Fibroblast of skin of left quadriceps (primary cell): Measurements from ENCODE around the gene LONP1.

Source experiments
- DNase-seq, 2 experiments: peaks; one replicate each; pipeline ENCODE4 v3.0.0-alpha.2; 2013; ENCODE audit warnings: low read depth in 2 of 2

Gene LONP1

DNA sequence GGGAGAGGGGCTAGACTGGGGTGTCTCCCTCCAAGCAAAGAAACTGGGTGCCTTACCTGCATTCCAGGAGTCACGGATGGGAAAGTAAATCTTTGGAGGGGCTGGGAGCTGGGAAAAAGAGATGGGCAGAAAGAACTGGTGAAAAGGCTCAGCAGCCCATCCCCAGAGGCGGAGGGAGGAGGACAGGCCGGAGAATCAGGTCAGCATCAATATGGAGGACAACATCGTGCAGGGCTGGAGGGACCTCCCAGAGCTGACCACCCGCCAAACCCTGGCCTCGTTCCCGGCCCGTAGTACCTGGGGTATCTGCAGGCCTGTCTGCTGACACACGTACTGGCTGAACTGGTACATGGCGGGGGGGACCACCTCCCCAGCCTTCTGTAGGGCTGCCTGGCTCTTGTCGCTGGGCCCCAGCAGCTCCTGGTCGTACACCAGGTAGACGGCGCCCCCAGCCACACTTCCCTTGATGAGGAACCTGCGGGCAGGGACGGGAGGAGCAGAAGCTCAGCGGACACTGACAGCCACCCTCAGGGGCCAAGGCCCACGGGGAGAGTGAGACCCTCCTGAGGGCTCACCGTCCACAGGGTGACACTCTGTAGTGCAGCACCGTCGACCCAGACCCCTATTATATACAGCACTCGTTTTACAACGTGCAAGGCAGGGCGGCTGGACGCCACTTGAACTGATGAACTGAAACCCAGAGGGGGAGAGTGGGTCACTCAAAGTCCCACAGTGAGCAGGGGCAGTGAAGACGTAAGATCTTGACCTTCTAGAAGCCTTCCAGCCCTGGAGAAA is 40.5 kb downstream of the LONP1 start:
- DNase-seq: no peak

DNA sequence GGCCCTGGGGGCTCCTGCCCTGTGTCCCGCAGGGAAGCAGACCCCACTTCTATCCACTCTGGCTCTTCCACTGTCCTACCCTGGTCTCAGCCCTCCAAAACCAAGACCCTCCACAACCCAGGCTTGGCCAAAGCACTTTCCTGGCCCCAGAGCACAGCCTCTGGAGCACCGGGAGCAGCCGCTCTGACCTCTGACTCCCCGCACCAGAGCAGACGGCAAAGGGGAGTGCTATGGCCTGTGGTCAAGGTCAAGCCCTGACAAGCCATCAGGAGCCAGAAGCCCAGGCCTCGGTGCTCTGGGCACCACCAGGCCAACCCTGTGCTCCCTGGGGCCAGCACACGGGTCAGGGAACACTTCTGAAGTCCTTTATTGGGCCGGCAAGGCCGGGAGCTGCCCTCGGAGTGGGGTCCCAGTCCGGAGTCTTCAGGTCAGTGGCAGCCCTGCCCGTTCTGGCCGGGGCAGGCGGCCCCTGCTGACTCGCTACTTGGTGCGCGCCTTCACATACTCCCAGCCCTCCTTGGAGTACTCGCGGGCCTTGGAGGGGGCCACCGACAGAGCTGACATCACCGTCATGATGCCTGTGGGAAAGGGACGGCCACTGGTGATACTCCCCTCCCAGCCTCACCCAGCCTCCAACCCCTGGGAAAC is 41.8 kb downstream of the LONP1 start:
- DNase-seq: no peak

DNA sequence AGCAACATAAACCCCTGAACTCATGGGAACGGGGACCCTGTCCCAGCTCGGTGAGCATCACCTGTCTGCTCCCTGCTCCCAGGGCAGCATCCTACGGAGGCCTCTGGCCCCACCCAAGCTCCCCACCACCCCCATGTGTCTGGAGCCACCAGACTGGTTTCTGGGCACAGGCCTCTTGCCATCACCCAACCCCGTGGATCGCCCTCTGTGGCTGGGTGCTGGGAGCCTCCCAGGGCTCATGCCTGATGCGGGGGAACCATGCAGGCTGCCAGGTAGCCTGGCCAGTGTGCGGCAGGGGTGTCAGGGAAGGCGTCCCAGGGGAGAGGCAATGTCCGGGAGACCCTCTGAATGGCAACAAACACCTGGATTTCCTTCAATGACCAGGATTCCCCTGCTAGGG is 42.4 kb downstream of the LONP1 start:
- DNase-seq: no peak

DNA sequence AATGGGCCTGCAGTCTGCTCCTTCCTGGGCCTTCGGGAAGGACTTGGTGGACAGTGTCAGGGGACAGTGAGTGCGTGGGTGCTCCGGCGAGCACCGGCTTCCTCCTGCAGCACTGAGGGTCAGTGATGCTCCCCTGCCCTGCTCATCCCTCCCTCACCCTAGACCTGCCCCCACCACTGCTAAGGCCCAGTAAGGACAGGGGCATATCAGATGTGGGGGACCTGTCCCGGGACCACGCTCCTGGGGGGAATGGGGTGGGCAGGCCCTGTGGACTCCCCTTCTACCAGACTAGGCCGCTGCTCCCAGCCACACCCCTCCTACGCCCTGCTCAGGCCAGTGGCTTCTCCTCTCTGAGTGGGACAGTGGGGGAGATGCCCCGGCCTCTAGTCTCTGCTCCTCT is 42.8 kb downstream of the LONP1 start:
- DNase-seq: no peak

DNA sequence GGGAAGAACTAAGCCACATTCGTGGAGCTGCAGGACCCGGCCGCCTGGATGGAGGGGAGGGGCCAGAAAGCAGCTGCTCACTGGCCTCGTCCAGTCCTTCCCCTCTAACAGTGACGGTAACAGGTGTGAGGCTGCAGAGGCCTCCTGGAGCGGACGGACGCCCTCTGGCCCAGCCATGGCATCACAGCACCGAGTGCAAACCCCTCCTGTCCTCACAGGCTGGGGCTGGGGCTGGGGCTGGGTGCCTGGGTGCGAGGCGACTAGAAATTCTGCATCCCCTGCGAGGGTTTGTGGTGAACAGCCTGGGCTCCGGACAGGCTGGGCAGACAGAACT is 43.2 kb downstream of the LONP1 start:
- DNase-seq: no peak

DNA sequence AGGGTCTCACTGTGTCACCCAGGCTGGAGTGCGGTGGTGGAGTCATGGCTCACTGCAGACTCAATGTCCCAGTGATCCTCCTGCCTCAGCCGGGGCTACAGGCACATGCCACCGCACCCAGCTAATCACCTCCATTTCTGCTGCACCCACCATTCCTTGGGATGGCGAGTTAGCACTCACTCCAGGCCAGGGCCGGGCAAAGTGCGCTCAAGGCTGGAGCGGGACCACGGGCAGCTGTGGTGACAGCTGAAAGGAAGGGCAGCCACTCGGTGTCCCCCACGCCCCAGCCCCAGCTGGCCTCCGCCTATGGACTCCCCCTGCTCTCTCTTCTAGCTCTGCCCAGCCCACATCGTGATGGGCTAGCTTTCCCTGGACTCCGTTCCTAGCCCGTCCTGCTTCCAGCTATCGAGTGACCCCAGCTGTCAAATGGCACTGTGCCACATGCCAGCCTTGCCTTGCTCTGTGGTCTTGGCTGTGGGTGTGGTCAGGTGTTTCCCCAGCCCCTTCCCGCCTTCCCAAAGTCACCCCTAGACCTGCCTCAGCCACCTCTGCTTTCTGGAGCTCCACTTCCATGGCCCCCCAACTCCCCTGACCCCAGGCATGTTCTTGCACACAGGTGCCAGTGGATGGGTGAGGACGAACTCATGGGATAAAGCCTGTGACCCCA is 43.7 kb downstream of the LONP1 start:
- no peak for DNase-seq

DNA sequence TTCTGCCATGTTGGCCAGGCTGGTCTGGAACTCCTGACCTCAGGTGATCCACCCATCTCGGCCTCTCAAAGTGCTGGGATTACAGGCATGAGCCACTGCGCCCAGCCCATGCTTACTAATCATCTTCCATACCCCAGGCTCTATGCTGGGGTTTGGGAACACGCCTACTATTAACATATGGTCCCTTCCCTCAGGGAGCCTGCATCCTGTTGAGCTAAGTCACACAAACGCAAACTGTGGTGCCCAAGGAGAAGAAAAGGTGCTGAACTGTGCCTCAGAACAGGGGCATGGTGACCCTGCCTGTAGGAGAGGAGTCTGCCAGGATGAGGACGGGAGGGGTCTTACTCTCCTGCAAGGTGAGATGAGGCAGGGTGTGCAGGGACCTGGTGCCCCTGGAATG is 45.2 kb downstream of the LONP1 start:
- DNase-seq: no peak

DNA sequence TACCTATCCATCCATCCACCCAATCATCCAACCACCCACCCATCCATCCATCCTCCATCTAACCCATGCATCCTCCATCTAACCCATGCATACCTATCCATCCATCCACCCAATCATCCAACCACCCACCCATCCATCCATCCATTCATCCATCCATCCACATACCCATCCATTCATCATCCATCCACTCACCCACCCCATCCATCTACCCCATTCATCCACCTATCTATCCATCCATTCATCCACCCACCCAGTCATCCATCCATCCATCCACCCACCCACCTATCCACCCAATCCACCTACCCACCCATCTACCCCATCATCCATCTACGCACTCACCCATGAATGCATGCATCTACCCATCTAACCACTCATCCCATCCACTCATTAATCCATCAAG is 46.2 kb downstream of the LONP1 start:
- DNase-seq: no peak

DNA sequence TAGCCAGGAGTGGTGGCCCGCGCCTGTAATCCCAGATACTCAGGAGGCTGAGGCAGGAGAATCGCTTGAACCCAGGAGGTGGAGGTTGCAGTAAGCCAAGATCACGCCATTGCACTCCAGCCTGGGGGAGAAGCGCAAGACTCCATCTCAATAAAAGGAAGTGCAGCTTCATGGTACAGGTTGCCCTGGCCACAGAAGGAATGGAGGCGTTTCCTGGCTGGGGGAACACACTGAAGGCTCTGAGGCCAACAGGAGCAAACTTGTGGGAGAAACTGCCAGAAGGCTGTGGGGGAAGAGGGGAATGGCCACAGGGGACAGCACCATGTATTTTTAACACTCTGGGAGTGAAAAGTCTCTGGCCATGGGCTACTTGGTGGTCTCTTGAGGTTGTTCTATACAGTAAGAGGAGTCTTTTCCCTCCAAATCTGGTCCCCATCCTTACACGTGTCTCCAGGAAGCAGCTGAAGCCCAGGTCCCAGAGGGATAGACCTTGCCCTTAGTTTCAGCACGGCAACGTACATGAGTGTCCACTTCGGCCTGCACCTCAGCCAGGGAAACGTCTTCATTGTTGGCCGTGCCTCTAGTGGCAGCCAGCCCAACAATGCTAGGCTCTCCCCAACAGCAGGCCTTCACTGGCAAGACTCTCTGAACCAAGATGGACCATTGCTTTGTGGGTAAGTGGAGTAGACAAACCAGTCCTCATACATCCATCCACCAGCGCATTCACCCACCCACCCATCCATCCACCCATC is 47.1 kb downstream of the LONP1 start:
- DNase-seq: no peak

DNA sequence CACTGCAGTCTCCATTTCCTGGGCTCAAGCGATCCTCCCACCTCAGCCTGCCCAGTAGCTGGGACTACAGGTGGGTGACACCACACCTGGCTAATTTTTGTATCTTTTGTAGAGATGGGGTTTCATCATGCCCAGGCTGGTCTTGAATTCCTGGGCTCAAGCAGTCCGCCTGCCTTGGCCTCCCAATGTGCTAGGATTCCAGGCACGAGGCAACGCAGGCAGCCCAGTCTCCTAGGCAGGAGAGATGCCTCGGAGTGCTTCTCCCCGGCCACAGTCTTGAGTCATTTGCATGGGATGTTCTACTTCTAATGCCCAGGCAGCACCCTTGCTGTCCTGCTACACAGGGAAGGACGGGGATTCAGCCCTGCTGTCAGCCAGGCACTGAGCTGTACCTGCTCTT is 48.3 kb downstream of the LONP1 start:
- no peak for DNase-seq

DNA sequence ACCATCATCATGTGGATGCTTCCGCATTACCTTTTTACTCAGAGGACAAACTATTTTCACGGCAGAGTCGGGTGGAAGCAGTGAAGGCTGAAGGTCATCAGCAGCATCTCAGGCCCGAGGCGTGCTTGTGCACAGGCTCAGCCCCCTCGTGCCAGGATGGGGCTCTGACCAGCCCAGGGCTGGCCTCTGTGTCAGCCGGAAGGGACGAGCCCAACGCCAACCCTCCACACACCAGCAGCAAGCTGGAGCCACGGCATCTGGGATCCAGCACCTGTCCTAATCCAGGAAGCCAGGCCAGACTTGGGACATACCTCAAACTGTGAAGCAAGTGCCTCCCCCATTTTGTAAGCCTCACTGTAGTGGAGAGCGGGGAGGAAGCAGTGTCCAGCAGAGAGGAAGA is 50.7 kb downstream of the LONP1 start:
- no peak for DNase-seq

DNA sequence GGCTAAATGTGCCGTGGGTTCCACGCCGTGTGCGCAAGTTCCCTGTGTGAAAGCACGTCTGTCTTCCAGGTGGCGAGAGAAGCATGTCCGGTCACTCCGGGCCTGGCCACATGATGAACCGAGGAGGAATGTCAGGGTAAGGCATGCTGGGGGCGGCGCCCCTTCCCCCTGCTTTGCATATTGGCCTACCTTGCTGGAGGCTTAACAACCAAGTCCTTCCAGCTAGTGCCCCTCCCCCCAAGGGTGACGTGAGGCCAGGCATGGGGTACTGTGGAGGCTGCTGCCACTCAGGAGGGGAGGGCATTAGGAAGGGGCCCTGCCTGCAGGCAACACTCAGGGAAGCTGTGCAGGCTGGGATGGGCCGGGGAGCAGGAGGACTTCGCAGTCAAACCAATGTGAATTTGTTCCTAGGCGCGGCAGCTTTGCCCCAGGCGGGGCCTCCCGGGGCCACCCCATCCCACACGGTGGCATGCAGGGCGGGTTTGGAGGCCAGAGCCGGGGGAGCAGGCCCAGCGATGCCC is 52.1 kb downstream of the LONP1 start:
- DNase-seq: no peak

DNA sequence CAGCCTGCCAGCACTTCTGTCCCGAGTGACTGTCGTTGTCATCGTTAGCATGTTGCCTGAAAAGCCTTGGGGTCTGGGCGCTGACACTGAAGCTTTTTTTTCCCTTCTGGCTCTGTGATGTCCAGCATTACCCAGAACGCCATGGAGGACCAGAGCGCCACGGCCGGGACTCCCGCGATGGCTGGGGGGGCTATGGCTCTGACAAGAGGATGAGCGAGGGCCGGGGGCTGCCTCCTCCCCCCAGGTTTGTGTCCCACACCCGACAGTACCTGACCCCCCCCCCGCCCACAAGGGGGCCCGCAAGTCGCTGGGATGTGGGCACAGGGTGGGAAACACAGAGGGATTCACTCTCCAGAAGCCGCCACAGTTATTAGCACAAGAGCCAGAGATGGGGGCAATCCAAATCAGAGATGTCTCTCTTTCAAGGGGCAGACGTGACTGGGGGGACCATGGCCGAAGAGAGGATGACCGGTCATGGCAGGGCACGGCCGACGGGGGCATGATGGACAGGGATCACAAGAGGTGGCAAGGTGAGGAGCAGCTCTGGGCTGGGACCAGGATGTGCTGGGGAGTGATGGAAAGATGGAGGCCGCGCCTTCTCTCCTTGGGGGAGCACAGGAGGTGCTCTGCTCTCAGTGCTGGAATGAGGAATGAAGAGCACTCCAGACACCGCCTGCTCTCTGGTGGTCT is 52.9 kb downstream of the LONP1 start:
- DNase-seq: no peak

DNA sequence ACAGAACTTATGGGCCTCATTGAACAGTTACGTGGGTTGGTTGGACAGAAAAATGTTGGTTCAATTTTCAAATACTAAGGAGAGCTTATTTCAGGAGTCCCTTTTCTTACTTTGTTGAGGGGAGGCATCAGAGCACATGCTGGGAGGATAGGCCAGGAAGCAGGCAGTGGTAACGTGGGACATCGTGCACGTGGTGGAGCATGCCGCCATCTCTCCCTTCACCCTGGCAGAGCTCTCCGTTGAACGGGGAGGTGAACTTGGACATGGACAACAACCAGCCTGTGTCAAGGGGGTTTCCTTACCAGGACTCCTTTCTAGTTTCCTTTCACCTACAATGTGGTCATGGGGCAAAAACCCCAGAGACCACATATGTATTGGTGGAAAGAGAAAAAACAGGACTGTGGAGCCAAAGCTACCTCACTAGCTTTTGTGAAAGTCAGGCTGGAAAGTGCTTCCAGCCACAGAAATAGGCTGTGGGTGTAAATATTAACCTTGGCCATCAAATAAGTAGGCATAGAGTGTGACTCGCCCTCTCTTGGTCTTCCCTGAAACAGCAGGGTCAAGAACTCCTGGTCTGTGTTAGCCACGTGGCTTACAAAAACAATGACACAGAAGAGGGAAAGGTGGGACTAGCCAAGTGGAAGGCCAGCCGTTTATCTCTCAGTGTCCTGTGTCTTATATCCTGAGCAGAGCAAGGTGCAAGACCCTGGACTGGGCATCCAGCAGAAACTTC is 54.0 kb downstream of the LONP1 start:
- no peak for DNase-seq

DNA sequence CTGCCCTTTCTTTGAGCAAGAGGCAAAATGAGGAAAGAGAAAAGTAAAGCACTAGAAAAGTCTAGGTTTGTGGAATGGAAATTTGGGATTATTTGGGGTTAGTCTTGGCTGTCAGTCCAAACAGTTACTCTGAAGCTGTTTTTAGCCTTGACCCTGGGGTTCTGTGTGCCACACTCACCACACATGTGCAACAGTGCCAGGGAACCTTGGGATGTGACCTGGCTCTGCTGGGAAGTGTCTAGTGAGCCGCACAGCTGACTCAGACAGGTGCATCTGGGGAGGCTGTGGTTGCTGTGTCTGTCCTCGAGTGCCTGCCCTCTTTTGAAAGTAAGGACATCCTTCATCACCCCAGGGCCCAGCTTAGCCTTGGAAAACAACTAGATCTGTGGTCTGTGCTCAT is 55.4 kb downstream of the LONP1 start:
- no peak for DNase-seq

DNA sequence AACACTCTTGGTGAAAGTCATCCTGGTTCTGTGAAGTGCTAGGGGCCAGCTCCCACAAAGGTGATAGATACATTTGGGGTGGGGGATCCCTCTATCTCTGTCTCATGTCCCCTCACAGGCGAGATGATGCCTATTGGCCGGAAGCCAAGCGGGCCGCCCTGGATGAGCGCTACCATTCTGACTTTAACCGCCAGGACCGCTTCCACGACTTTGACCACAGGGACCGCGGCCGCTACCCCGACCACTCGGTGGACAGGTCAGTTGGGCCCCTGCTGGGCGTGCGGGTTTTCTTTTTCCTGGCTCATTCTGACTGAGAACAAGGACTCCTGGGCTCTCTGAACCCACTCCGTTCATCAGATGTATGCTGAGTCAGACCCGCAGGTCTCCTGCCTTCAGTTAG is 56.0 kb downstream of the LONP1 start:
- DNase-seq: no peak

DNA sequence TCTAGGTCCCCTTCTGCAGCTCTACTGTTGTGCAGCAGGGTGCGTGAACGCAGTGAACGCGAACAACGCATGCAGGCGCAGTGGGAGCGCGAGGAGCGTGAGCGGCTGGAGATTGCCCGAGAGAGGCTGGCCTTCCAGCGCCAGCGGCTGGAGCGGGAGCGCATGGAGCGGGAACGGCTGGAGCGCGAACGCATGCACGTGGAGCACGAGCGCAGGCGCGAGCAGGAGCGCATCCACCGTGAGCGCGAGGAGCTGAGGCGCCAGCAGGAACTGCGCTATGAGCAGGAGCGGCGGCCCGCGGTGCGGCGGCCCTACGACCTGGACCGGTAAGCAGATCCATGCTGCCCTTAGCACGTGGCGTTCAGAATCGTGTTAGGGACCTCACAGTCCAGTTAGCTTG is 58.5 kb downstream of the LONP1 start:
- no peak for DNase-seq

DNA sequence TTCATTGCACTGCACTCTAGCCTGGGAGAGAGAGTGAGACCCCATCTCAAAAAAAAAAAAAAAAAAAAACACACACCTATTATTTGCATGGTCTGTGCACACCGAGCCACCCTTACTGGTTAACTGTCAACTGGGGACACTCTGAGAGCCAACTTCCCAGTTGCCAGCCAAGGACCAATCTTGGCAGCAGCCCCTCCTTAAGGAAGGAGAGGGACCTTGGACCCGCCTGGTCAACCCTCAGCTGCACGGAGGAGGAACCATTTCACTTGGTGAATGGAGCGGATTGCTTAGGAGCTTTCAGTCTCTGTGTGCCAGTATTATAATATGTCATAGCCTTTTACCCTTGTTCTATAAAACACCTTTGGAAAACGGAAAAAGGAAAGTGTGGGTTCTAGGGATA is 64.5 kb downstream of the LONP1 start:
- no peak for DNase-seq

DNA sequence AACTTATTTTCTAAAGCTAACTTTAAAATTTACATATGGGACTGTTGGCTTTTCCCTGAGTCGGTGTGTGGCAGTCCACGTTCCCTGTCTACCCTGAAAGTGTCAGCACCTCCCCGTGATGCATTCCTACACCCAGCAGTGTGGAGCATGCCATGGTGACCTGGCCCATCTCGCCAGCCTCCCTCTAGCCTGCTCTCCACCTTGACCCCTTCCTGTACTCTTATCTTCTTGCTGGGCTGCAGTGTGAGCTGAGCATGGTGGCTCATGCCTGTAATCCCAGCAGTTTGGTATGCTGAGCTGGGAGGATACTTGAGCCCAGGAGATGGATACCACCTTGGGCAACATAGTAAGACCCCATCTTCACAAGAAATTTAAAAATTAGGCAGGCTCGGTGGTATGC is 65.0 kb downstream of the LONP1 start:
- no peak for DNase-seq

DNA sequence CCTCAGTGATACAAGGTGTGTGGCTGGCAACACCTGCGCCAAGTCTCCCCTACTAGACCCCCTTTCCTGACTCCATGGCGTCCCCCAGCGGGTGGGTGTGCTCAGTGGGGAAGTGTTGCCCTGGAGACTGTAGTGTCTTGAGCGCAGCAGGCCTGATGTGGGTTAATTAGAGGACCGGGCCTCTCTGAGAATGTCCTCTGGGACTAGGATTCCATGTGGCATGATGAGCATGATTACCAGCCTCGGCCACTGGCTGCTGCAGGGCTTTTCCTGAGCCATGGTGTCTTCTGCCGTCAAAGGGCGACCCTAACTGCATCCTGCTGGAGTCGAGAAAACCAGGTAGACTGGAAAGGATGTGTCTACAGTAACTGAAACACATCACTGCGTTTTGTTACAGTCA is 67.7 kb downstream of the LONP1 start:
- DNase-seq: no peak

DNA sequence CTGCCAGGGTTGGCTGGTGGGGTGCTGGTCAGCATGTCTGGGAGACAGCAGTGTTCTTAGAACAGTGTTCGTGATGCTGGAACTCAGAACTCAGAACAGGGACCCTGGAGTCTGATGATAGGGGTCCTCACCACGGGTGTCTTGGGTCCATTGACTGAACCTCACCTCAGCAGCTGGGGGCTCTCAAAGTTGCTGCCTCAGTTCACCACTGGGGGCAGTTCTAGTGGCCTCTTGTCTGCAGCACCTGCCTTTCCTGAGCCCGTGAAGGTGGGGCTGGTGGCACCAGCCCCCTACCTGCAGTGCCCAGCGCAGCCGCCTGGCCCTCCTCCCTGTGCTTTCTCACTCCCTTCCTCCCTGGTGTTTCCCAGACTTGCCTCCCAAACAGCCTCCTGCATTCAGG is 68.6 kb downstream of the LONP1 start:
- no peak for DNase-seq
